Erythroblast (primary cell): ENCODE results near the gene TSHZ1.

Experiments used
- GATA1 ChIP-seq: IDR thresholded peaks from 2 replicates; pipeline ENCODE4 v1.6.1; 2011; ENCODE audit warnings: low read depth, mild to moderate bottlenecking, control low read depth, low read length, moderate library complexity
- POLR2A ChIP-seq: IDR thresholded peaks from 2 replicates; pipeline ENCODE4 v1.6.1; 2011; ENCODE audit warnings: mild to moderate bottlenecking, low read length

- TF ChIP-seq POLR2A: no peak
- TF ChIP-seq GATA1: no peak
Measured at GRCh38 chr18:75264195-75264594, 53.6 kb downstream of the TSHZ1 start.
